CD14-positive monocyte (primary cell): ENCODE measurements around the gene TMEM220. TPM values are rescaled to one million over a fixed set of nuclear protein-coding genes. Genes with fewer than 3 reads are reported as not detected.
"Not testable (repeated sequence)": the region's sequence is repeated elsewhere in the genome, so short reads cannot be mapped to it uniquely, and the experiment has no call there.

Experiments
- DNase-seq, 3 donors: peaks; one replicate each; pipeline ENCODE4 v3.0.0-alpha.2; 2011 to 2022
- H2AFZ ChIP-seq: 2 replicates; pipeline ENCODE4 v1.6.0; 2012; ENCODE audit warnings: mild to moderate bottlenecking, low read depth, low read length, inconsistent platforms; ENCODE audit not compliant: insufficient read depth, poor library complexity, severe bottlenecking
- H3K27ac ChIP-seq, 2 donors: 1 replicate in 1 of 2; 2 replicates in 1 of 2; pipeline ENCODE4 v1.5.1; 2012 to 2013; ENCODE audit warnings: low read length in 2 of 2, control low read depth in 1 of 2, inconsistent platforms in 1 of 2, low read depth in 1 of 2, mild to moderate bottlenecking in 1 of 2
- H3K27me3 ChIP-seq, 2 donors: one replicate each; pipeline versions ENCODE4 v1.6.0 to v1.6.1; 2011 to 2013; ENCODE audit warnings: low read length in 2 of 2; ENCODE audit not compliant: control insufficient read depth in 2 of 2, insufficient read depth in 2 of 2
- H3K36me3 ChIP-seq, 2 donors: replicated peaks in 1 of 2; 1 replicate in 1 of 2; 2 replicates in 1 of 2; pipeline versions ENCODE4 v1.5.1 to v1.6.1; 2012 to 2013; ENCODE audit warnings: low read length in 2 of 2, control low read depth in 1 of 2, inconsistent platforms in 1 of 2, mild to moderate bottlenecking in 1 of 2; ENCODE audit not compliant: insufficient read depth in 2 of 2, control insufficient read depth in 1 of 2
- H3K4me1 ChIP-seq, 2 donors: 1 replicate in 1 of 2; 2 replicates in 1 of 2; pipeline versions ENCODE4 v1.5.1 to v1.6.1; 2012 to 2013; ENCODE audit warnings: low read length in 2 of 2, control low read depth in 1 of 2, inconsistent platforms in 1 of 2, mild to moderate bottlenecking in 1 of 2, moderate library complexity in 1 of 2; ENCODE audit not compliant: insufficient read depth in 2 of 2, control insufficient read depth in 1 of 2
- H3K4me2 ChIP-seq: replicated peaks from 2 replicates; pipeline ENCODE3; 2012; ENCODE audit warnings: low read length, moderate library complexity, mild to moderate bottlenecking; ENCODE audit not compliant: poor library complexity, severe bottlenecking; ENCODE audit errors: extremely low read depth
- H3K4me3 ChIP-seq, 3 experiments: fragments of 200-600 bp in 1 of 3; sonication (generic) in 1 of 3; replicated peaks in 1 of 3; 1 replicate in 2 of 3; 2 replicates in 1 of 3; pipeline ENCODE4 v1.5.1; 2011 to 2013; ENCODE audit warnings: low read length in 3 of 3, mild to moderate bottlenecking in 3 of 3, control low read depth in 2 of 3, low read depth in 2 of 3, inconsistent platforms in 1 of 3, moderate library complexity in 1 of 3
- H3K79me2 ChIP-seq: 2 replicates; pipeline ENCODE4 v1.6.0; 2012; ENCODE audit warnings: mild to moderate bottlenecking, control low read depth, inconsistent platforms, low read length, moderate library complexity; ENCODE audit not compliant: insufficient read depth
- H3K9ac ChIP-seq: 2 replicates; pipeline ENCODE4 v1.6.0; 2017; ENCODE audit warnings: low read length, mild to moderate bottlenecking; ENCODE audit not compliant: insufficient read depth, poor library complexity, severe bottlenecking
- H3K9me3 ChIP-seq, 2 donors: replicated peaks in 1 of 2; 1 replicate in 1 of 2; 2 replicates in 1 of 2; pipeline versions ENCODE4 v1.5.1 to v1.6.1; 2012 to 2013; ENCODE audit warnings: low read length in 2 of 2, control low read depth in 1 of 2; ENCODE audit not compliant: control insufficient read depth in 1 of 2, insufficient read depth in 1 of 2
- H4K20me1 ChIP-seq: 2 replicates; pipeline ENCODE4 v1.6.0; 2012; ENCODE audit warnings: mild to moderate bottlenecking, low read length, control low read depth, moderate library complexity; ENCODE audit not compliant: insufficient read depth
- H3K27ac Mint-ChIP-seq, 7 donors: one replicate each; pipeline ENCODE4 v1.8.0; 2020; ENCODE audit warnings: mild to moderate bottlenecking in 7 of 7, mixed read lengths in 7 of 7, moderate library complexity in 6 of 7, inconsistent platforms in 2 of 7
- H3K27me3 Mint-ChIP-seq, 3 donors: one replicate each; pipeline ENCODE4 v1.8.0; 2021 to 2022; ENCODE audit warnings: low read depth in 3 of 3, mild to moderate bottlenecking in 3 of 3, mixed read lengths in 3 of 3, moderate library complexity in 3 of 3, inconsistent platforms in 1 of 3
- H3K36me3 Mint-ChIP-seq, 2 donors: one replicate each; pipeline ENCODE4 v1.8.0; 2020; ENCODE audit warnings: mixed read lengths in 2 of 2, inconsistent platforms in 1 of 2, mild to moderate bottlenecking in 1 of 2
- H3K4me1 Mint-ChIP-seq: one replicate; pipeline ENCODE4 v1.8.0; 2020; ENCODE audit warnings: mild to moderate bottlenecking, mixed read lengths
- H3K4me3 Mint-ChIP-seq, 2 donors: one replicate each; pipeline ENCODE4 v1.8.0; 2020; ENCODE audit warnings: mild to moderate bottlenecking in 2 of 2, mixed read lengths in 2 of 2, moderate library complexity in 1 of 2
- H3K9me3 Mint-ChIP-seq, 7 donors: one replicate each; pipeline ENCODE4 v1.8.0; 2020 to 2022; ENCODE audit warnings: mixed read lengths in 7 of 7, mild to moderate bottlenecking in 6 of 7, moderate library complexity in 6 of 7, inconsistent platforms in 2 of 7
- WGBS: methylation state at CpG from one replicate; pipeline ENCODE4 v1.1.5; 2013; ENCODE audit warnings: missing lambda C conversion rate; ENCODE audit not compliant: insufficient coverage; 5-methylcytosine and 5-hydroxymethylcytosine counted together
- intact Hi-C, 2 donors: fragments of 100-400 bp; cut with micrococcal nuclease; formaldehyde crosslinking; loops; one replicate each; pipeline versions ENCODE4 v1.15.0 to v1.15.1; 2023
- polyA plus RNA-seq, 3 donors: library from polyadenylated mRNA; depleted of rRNA in 1 of 3; unstranded in 2 of 3; stranded (reverse) in 1 of 3; fragments of 300-500 nt in 2 of 3; fragments of >200 nt in 1 of 3; fragmentation: Illumina TruSeq in 2 of 3; gene quantifications; 1 replicate in 2 of 3; 2 replicates in 1 of 3; pipeline ENCODE4 v1.2.3, GENCODE V29; 2012 to 2021
- TF ChIP-seq, protein P1 (sequence below): fragments of 200-600 bp; IDR thresholded peaks from one replicate; pipeline ENCODE4 v1.8.0; 2022; ENCODE audit warnings: antibody characterized with exemption, mild to moderate bottlenecking

TMEM220 gene
- polyA plus RNA-seq, 3 donors = 0.33 to 4.8 (median 1.1) TPM

DNA sequence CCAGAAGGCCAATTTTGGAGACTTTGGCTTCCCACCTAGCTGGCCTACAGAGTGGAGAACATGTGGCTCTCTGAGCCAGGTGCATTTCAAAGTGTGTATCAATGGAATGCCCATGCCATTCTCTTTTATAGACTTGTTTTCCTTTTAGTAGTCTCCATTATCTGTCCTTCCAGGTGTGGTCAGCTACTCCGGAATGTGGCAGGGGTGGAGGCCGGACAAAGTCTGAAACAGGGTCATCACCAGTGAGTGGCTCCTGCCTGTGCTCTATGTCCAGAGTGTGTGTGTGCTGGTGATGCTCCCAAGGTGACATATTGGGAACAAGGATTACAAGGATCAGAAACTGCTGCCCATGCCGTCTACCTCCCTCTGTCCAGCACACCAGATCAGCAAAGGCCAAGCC is 3.8 kb upstream of the TMEM220 start:
- peaks cover 6% of the 10 kb centered on the region in 2 donors for H3K4me1 ChIP-seq
- H3K9me3 ChIP-seq = no peaks in the 10 kb centered on the region
- no peak overlapping the region for H3K4me3 Mint-ChIP-seq
- peaks cover 0 to 5% (median 0%) of the 10 kb centered on the region in 3 donors for H3K27me3 Mint-ChIP-seq
- no peak overlapping the region for H3K4me3 ChIP-seq
- no peaks in the 10 kb centered on the region for H4K20me1 ChIP-seq
- H3K27ac ChIP-seq = no peak overlapping the region
- H3K9me3 Mint-ChIP-seq = no peaks in the 10 kb centered on the region
- H3K27ac Mint-ChIP-seq = no peak overlapping the region
- no peaks in the 10 kb centered on the region for H3K79me2 ChIP-seq
- no peak overlapping the region for H3K4me2 ChIP-seq
- H3K9ac ChIP-seq = no peak overlapping the region
- no CpG with 5 or more reads among the region's 3 CpGs for WGBS
- no peak overlapping the region for H2AFZ ChIP-seq
- no peaks in the 10 kb centered on the region for H3K36me3 Mint-ChIP-seq
- TF ChIP-seq, protein P1, sequence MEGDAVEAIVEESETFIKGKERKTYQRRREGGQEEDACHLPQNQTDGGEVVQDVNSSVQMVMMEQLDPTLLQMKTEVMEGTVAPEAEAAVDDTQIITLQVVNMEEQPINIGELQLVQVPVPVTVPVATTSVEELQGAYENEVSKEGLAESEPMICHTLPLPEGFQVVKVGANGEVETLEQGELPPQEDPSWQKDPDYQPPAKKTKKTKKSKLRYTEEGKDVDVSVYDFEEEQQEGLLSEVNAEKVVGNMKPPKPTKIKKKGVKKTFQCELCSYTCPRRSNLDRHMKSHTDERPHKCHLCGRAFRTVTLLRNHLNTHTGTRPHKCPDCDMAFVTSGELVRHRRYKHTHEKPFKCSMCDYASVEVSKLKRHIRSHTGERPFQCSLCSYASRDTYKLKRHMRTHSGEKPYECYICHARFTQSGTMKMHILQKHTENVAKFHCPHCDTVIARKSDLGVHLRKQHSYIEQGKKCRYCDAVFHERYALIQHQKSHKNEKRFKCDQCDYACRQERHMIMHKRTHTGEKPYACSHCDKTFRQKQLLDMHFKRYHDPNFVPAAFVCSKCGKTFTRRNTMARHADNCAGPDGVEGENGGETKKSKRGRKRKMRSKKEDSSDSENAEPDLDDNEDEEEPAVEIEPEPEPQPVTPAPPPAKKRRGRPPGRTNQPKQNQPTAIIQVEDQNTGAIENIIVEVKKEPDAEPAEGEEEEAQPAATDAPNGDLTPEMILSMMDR = no peak
- no peak for DNase-seq
- intact Hi-C loops = loop anchor here in 1 of 2 donors (10.0 kb wide), 1 partner anchor 111 kb away; no protein-coding TSS in a partner anchor
- no peaks in the 10 kb centered on the region for H3K36me3 ChIP-seq
- H3K4me1 Mint-ChIP-seq = peaks cover 20% of the 10 kb centered on the region
- no peaks in the 10 kb centered on the region for H3K27me3 ChIP-seq

DNA sequence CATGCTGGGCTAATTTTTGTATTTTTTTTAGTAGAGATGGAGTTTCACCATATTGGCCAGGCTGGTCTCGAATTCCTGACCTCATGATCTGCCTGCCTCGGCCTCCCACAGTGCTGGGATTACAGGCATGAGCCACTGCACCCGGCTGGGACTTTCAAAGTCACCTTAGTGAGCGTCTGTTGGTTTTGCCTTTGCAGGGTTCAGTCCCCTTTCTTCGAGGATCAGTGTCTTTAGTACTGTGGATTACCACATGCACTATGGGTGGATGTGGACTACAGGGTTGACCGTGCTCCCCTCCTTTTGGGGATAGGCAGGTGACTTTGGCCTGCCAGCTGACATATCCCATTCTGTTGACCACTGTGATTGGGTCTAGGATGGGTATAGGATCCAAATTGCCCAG is 2.3 kb upstream of the TMEM220 start:
- H3K9ac ChIP-seq, DNase-seq, H3K9me3 ChIP-seq, H3K27me3 Mint-ChIP-seq, H3K4me1 ChIP-seq, H3K27ac Mint-ChIP-seq, H3K79me2 ChIP-seq, H3K27me3 ChIP-seq, H3K4me2 ChIP-seq, H3K36me3 Mint-ChIP-seq, H2AFZ ChIP-seq, H3K9me3 Mint-ChIP-seq, H3K27ac ChIP-seq, H3K4me3 Mint-ChIP-seq, H4K20me1 ChIP-seq, H3K4me3 ChIP-seq, H3K36me3 ChIP-seq: not testable (repeated sequence)
- 98% methylated on average over 4 of the region's 6 CpGs for WGBS
- intact Hi-C loops = loop anchor here in 1 of 2 donors (10.0 kb wide), 1 partner anchor 113 kb away; no protein-coding TSS in a partner anchor
- peaks cover 18% of the 10 kb centered on the region for H3K4me1 Mint-ChIP-seq
